HepG2 (cell line): ENCODE measurements around the gene MORN5. TPM values are rescaled to one million over a fixed set of nuclear protein-coding genes. Genes with fewer than 3 reads are reported as not detected.

Source experiments
- BCL6 ChIP-seq: IDR thresholded peaks from 2 replicates; pipeline ENCODE4 v1.6.1; 2016; ENCODE audit warnings: missing genetic modification reagents, missing compliant biosample characterization
- CC2D1A ChIP-seq: sonication (generic); formaldehyde crosslinking; IDR thresholded peaks from 2 replicates; pipeline ENCODE4 v1.8.1; 2023; ENCODE audit warnings: mild to moderate bottlenecking, missing genetic modification reagents
- ESRRA ChIP-seq: sonication (generic); formaldehyde crosslinking; IDR thresholded peaks from 2 replicates; pipeline ENCODE4 v1.5.1; 2020; ENCODE audit warnings: mild to moderate bottlenecking, low read depth, missing genetic modification reagents
- FOXO1 ChIP-seq: sonication (generic); formaldehyde crosslinking; IDR thresholded peaks from 2 replicates; pipeline ENCODE4 v1.4.0; 2020; ENCODE audit warnings: missing genetic modification reagents
- HNF4A ChIP-seq: sonication (generic); formaldehyde crosslinking; IDR thresholded peaks from 2 replicates; pipeline ENCODE4 v1.4.0; 2020; ENCODE audit warnings: missing genetic modification reagents
- HNF4G ChIP-seq, 2 experiments: sonication (generic) in 1 of 2; formaldehyde crosslinking in 1 of 2; IDR thresholded peaks; 2 replicates each; pipeline versions ENCODE4 v1.4.0 to v1.6.1; 2011 to 2020; ENCODE audit warnings: borderline replicate concordance in 2 of 2, low read depth in 2 of 2, mild to moderate bottlenecking in 2 of 2, low read length in 1 of 2, missing genetic modification reagents in 1 of 2, moderate library complexity in 1 of 2
- JARID2 ChIP-seq: sonication (generic); formaldehyde crosslinking; IDR thresholded peaks from 2 replicates; pipeline ENCODE4 v1.8.1; 2023; ENCODE audit warnings: missing genetic modification reagents, inconsistent platforms; ENCODE audit not compliant: insufficient replicate concordance
- LCORL ChIP-seq, 2 experiments: fragments of 450-650 bp in 1 of 2; sonication (generic) in 1 of 2; formaldehyde crosslinking in 1 of 2; IDR thresholded peaks; 2 replicates each; pipeline versions ENCODE4 v1.5.0 to v1.6.1; 2017 to 2020; ENCODE audit warnings: antibody characterized with exemption in 1 of 2, missing genetic modification reagents in 1 of 2
- MTA1 ChIP-seq: sonication (generic); formaldehyde crosslinking; IDR thresholded peaks from 2 replicates; pipeline ENCODE4 v1.4.0; 2020; ENCODE audit warnings: missing genetic modification reagents, mild to moderate bottlenecking, borderline replicate concordance
- NR2F1 ChIP-seq, 2 experiments: fragments of 450-650 bp in 1 of 2; formaldehyde crosslinking in 1 of 2; IDR thresholded peaks; 2 replicates each; pipeline versions ENCODE4 v1.5.0 to v1.6.1; 2016 to 2020; ENCODE audit warnings: mild to moderate bottlenecking in 1 of 2, missing compliant biosample characterization in 1 of 2, missing genetic modification reagents in 1 of 2, moderate library complexity in 1 of 2
- NR2F2 ChIP-seq: IDR thresholded peaks from 2 replicates; pipeline ENCODE4 v1.6.1; 2012; ENCODE audit warnings: low read depth, inconsistent platforms, borderline replicate concordance
- NR2F6 ChIP-seq, 2 experiments: IDR thresholded peaks; 2 replicates each; pipeline ENCODE4 v1.6.1; 2016; ENCODE audit warnings: antibody characterized with exemption in 1 of 2, mild to moderate bottlenecking in 1 of 2
- PITX1 ChIP-seq: sonication (generic); formaldehyde crosslinking; IDR thresholded peaks from 2 replicates; pipeline ENCODE4 v1.5.1; 2020; ENCODE audit warnings: mild to moderate bottlenecking, missing genetic modification reagents
- RXRB ChIP-seq: IDR thresholded peaks from 2 replicates; pipeline ENCODE4 v1.6.1; 2016; ENCODE audit warnings: borderline replicate concordance, missing genetic modification reagents, missing compliant biosample characterization
- SALL1 ChIP-seq: sonication (generic); formaldehyde crosslinking; IDR thresholded peaks from 2 replicates; pipeline ENCODE4 v1.8.0; 2022; ENCODE audit warnings: mild to moderate bottlenecking, missing genetic modification reagents
- SAP130 ChIP-seq: IDR thresholded peaks from 2 replicates; pipeline ENCODE4 v1.6.1; 2016; ENCODE audit warnings: low read depth
- SKI ChIP-seq: fragments of 450-650 bp; IDR thresholded peaks from one replicate; pipeline ENCODE4 v1.6.1; 2018; ENCODE audit warnings: mild to moderate bottlenecking; ENCODE audit not compliant: partially characterized antibody
- SOX13 ChIP-seq, 3 experiments: fragments of 450-650 bp in 1 of 3; sonication (generic) in 1 of 3; formaldehyde crosslinking in 1 of 3; IDR thresholded peaks in 2 of 3; conservative IDR thresholded peaks in 1 of 3; 2 replicates each; pipeline versions ENCODE4 v1.5.0 to v1.6.1; 2016 to 2020; ENCODE audit warnings: antibody characterized with exemption in 1 of 3, mild to moderate bottlenecking in 1 of 3, missing compliant biosample characterization in 1 of 3, missing genetic modification reagents in 1 of 3, moderate library complexity in 1 of 3
- TARDBP ChIP-seq: sonication (generic); formaldehyde crosslinking; IDR thresholded peaks from 2 replicates; pipeline ENCODE4 v1.8.0; 2022; ENCODE audit warnings: mild to moderate bottlenecking, missing genetic modification reagents
- polyA plus RNA-seq, 8 experiments: library from polyadenylated mRNA; depleted of rRNA in 3 of 8; stranded (reverse) in 7 of 8; unstranded in 1 of 8; fragments of >200 nt; fragmentation: Illumina TruSeq in 4 of 8; extraction: Trizol in 4 of 8; gene quantifications; 2 replicates each; pipeline versions ENCODE4 v1.2.1 to v1.2.3, GENCODE V29; 2011 to 2016; ENCODE audit warnings: low read depth in 4 of 8, missing spikeins in 1 of 8, mixed read lengths in 1 of 8; ENCODE audit not compliant: insufficient read depth in 1 of 8
- total RNA-seq, 5 experiments: library from RNA; depleted of rRNA; stranded (reverse); fragments of >200 nt; fragmentation: Illumina TruSeq; extraction: Trizol; gene quantifications; 2 replicates each; pipeline ENCODE4 v1.2.3, GENCODE V29; 2016; ENCODE audit warnings: low read depth in 1 of 5
- TF ChIP-seq, protein P1 (sequence below): sonication (generic); formaldehyde crosslinking; IDR thresholded peaks from 2 replicates; pipeline ENCODE4 v1.4.0; 2020; ENCODE audit warnings: missing genetic modification reagents, low read depth, mild to moderate bottlenecking, borderline replicate concordance
- TF ChIP-seq, protein P2 (sequence below): sonication (generic); formaldehyde crosslinking; IDR thresholded peaks from 2 replicates; pipeline ENCODE4 v1.5.1; 2020; ENCODE audit warnings: mild to moderate bottlenecking, missing genetic modification reagents, moderate library complexity

Gene MORN5
- total and polyA plus RNA-seq, 2 of the 13 experiments (the other 11 are each of a cell fraction or from before 2014, with no cell fraction given): not detected

DNA sequence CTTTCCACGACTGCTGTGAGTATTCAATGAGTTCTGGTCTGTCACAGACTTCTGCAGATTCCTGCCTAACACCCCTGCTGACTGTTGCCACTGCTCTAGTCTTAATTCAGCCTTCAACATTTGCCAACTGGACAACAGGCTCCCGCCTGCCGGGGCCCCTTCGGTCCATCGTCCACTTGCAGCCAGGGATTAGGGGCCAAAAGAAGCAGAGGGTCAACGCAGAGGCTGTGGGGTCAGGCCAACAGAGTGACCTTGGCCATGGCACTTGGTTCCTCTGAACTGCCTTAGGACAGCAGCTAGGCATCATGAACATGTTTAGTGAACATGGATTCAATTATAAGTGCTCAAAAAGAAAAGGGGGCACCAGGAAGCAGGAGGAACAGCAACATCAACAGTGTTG is 28.7 kb downstream of the MORN5 start (continued):
- TF ChIP-seq SALL1 (CRISPR knock-in tag) (peak; percentile 60; the same call in 1 of the 2 replicates), SOX13 (IDR thresholded peaks at IDR 0.05) (no peak), SOX13 (CRISPR knock-in tag; conservative IDR thresholded peaks at IDR 0.05 in 1 of 2, IDR thresholded peaks at IDR 0.05 in 1 of 2) (0 out of 4 replicates have a peak, but pooled peaks of 1 of the 2 experiments have one; percentile 2), ESRRA (CRISPR knock-in tag) (peak; percentile 36; the same call in 1 of the 2 replicates), PITX1 (peak; percentile 87), LCORL (IDR thresholded peaks at IDR 0.05) (no peak), LCORL (CRISPR knock-in tag; IDR thresholded peaks at IDR 0.05) (peak; percentile 20; the same call in 1 of the 2 replicates), NR2F1 (CRISPR knock-in tag; IDR thresholded peaks at IDR 0.05) (peak; percentile 71 to 88), BCL6 (CRISPR knock-in tag) (peak; percentile 61), HNF4G (IDR thresholded peaks at IDR 0.05; ENCODE audit: borderline replicate concordance, low read depth, low read length) (peak; percentile 39; the same call in 1 of the 2 replicates), HNF4G (CRISPR knock-in tag; IDR thresholded peaks at IDR 0.05; ENCODE audit: borderline replicate concordance, low read depth) (no peak), MTA1 (CRISPR knock-in tag) (0 out of 2 replicates have a peak, but pooled peaks have one; percentile 35), JARID2 (CRISPR knock-in tag) (no peak), HNF4A (CRISPR knock-in tag) (peak; percentile 92), SAP130 (CRISPR knock-in tag) (0 out of 2 replicates have a peak, but pooled peaks have one; percentile 12), CC2D1A (CRISPR knock-in tag) (no peak), FOXO1 (0 out of 2 replicates have a peak, but pooled peaks have one; percentile 12), NR2F2 (peak; percentile 86), TARDBP (CRISPR knock-in tag) (0 out of 2 replicates have a peak, but pooled peaks have one; percentile 40), RXRB (CRISPR knock-in tag) (peak; percentile 33; the same call in 1 of the 2 replicates), NR2F6 (IDR thresholded peaks at IDR 0.05) (peak; percentile 87), NR2F6 (CRISPR knock-in tag; IDR thresholded peaks at IDR 0.05) (peak; percentile 81), SKI (peak; percentile 58)
- TF ChIP-seq, protein P1, sequence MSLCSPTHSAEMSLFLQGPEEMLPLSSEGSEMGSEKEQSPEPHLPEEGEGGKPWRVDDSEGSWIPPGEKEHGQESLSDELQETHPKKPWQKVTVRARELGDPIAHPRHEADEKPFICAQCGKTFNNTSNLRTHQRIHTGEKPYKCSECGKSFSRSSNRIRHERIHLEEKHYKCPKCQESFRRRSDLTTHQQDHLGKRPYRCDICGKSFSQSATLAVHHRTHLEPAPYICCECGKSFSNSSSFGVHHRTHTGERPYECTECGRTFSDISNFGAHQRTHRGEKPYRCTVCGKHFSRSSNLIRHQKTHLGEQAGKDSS (CRISPR knock-in tag): no peak
- TF ChIP-seq, protein P2, sequence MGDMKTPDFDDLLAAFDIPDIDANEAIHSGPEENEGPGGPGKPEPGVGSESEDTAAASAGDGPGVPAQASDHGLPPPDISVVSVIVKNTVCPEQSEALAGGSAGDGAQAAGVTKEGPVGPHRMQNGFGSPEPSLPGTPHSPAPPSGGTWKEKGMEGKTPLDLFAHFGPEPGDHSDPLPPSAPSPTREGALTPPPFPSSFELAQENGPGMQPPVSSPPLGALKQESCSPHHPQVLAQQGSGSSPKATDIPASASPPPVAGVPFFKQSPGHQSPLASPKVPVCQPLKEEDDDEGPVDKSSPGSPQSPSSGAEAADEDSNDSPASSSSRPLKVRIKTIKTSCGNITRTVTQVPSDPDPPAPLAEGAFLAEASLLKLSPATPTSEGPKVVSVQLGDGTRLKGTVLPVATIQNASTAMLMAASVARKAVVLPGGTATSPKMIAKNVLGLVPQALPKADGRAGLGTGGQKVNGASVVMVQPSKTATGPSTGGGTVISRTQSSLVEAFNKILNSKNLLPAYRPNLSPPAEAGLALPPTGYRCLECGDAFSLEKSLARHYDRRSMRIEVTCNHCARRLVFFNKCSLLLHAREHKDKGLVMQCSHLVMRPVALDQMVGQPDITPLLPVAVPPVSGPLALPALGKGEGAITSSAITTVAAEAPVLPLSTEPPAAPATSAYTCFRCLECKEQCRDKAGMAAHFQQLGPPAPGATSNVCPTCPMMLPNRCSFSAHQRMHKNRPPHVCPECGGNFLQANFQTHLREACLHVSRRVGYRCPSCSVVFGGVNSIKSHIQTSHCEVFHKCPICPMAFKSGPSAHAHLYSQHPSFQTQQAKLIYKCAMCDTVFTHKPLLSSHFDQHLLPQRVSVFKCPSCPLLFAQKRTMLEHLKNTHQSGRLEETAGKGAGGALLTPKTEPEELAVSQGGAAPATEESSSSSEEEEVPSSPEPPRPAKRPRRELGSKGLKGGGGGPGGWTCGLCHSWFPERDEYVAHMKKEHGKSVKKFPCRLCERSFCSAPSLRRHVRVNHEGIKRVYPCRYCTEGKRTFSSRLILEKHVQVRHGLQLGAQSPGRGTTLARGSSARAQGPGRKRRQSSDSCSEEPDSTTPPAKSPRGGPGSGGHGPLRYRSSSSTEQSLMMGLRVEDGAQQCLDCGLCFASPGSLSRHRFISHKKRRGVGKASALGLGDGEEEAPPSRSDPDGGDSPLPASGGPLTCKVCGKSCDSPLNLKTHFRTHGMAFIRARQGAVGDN (CRISPR knock-in tag): peak; percentile 46
